Astrocyte of the cerebellum (primary cell): ENCODE data around the gene HSFX3.
"Not testable (repeated sequence)": the region's sequence is repeated elsewhere in the genome, so short reads cannot be mapped to it uniquely, and the experiment has no call there.

Experiments
- DNase-seq: peaks from one replicate; pipeline ENCODE4 v3.0.0-alpha.2; 2011; ENCODE audit warnings: low read depth
- H3K4me3 ChIP-seq: 2 replicates; pipeline ENCODE4 v1.5.1; 2011; ENCODE audit warnings: mild to moderate bottlenecking, low read depth, low read length, moderate library complexity
- CTCF ChIP-seq: IDR thresholded peaks from 2 replicates; pipeline ENCODE4 v1.5.1; 2012; ENCODE audit warnings: low read length, low read depth, moderate library complexity, mild to moderate bottlenecking; ENCODE audit errors: missing control alignments
- in situ Hi-C: cut with HindIII; loops from 2 replicates; pipeline ENCODE4 v1.10.0; 2017; ENCODE audit warnings: low sequenced_read_pairs

The HSFX3 gene

DNA sequence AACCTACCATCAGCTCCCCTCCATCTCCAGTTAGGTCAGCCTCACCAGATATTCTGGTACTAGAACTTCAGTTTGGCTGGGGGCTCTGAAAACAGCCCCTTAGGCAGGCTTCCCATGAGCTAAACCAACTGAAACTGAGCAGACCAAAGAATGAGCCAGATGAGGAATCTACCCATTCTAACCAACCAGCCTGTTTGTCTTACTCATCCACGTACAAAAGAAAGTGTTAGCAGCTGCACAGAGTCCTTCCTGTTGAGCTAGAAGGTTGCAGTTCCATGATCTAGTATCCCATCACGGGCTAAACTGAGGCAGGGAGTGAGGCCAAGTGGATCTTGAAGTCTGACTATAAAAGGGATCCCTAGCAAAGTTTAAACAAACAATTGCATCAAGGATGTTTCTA is 20.0 kb upstream of the HSFX3 start:
- no peak for TF ChIP-seq CTCF
- DNase-seq, result no peak
- H3K4me3 ChIP-seq, result no peak overlapping the region
- in situ Hi-C loops, result no loop called here

- H3K4me3 ChIP-seq, result no peak overlapping the region
- TF ChIP-seq CTCF, result no peak
- no peak for DNase-seq
- in situ Hi-C loops, result no loop called here
These were observed 19.1 kb upstream of the HSFX3 start for GRCh38 chrX:149568701-149569296.

GRCh38 chrX:149567621-149568417 is 18.1 kb upstream of the HSFX3 start:
- in situ Hi-C loops, result no loop called here
- no peak for DNase-seq
- H3K4me3 ChIP-seq, result no peak overlapping the region
- TF ChIP-seq CTCF, result no peak

GRCh38 chrX:149563359-149563758 is 13.6 kb upstream of the HSFX3 start:
- no peak for TF ChIP-seq CTCF
- DNase-seq, result no peak
- in situ Hi-C loops, result no loop called here
- no peak overlapping the region for H3K4me3 ChIP-seq

GRCh38 chrX:149555251-149555650 is 5.5 kb upstream of the HSFX3 start:
- in situ Hi-C loops, result not testable (repeated sequence)

DNA sequence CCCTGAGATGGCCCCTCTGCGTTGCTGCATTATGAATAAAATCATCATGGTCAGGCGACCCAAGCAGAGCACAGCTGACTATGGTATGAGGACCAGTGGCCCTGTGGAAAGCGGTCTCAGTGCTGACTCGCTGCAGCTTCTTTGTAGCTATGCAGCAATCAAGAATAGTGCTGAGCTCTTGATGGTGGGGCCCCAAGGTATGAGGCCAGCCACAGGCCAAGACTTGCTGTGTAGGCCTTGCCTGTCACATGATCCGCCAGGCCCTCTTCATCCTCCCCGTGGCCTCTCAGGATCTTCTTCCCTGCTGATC is 2.2 kb upstream of the HSFX3 start:
- DNase-seq, in situ Hi-C loops, H3K4me3 ChIP-seq: not testable (repeated sequence)

More at GRCh38 chrX:149555251-149555650, 5.5 kb upstream of the HSFX3 start:
- DNase-seq, H3K4me3 ChIP-seq: not testable (repeated sequence)

DNA sequence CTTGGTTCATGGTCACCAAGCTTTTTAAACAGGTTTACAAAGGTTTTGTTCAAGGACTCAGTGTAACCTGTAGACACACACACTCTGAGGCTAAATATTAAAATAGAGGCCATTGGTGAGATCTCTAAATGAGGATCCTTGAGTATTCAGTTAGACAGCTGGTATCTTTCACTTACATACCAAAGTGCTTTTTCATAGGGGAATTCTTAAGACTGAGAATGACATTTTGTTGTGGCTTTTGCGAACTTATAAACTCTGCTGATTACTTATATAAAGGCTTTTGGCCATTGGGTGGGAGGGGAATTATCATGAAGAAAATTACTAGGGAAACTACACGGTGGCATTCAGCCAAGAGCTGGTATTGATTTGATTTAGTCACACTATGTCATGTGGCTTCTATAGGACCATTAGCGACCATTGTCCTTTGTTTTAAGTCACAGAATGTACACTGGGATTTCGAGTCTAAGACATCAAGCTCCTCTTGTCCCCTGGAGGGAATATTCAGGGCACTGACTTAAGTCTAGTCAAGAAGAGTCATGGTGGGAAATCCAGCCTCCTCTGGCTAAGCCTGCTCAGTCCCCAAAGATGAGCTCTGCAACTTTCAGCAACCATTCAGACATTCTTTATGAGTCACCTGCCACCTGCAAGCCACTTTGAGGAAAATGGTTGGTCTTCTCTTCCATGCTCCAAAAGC is 1.7 kb upstream of the HSFX3 start:
- DNase-seq, in situ Hi-C loops, H3K4me3 ChIP-seq: not testable (repeated sequence)

DNA sequence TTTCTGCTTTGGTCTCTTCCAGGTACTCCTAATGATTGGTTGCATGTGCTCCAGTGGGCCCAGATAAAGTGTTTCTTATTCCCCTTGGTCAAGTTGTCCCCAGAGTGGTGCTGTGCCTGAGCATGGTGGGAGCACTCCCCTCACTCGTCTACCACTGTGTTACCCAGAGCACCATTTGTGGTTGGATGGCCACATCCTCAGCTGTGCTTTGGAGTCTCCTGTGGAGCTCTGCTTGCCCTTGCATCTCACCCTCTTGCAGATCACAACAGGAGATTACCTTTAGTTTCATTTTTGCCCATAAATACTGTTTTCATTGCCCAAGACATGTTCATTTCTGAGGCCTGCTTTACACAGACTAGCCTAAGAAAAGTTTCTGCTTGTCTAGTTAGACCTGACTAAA is 730 bp upstream of the HSFX3 start:
- DNase-seq, H3K4me3 ChIP-seq, in situ Hi-C loops: not testable (repeated sequence)

GRCh38 chrX:149547782-149548181 is 1.9 kb downstream of the HSFX3 start:
- DNase-seq, in situ Hi-C loops, H3K4me3 ChIP-seq: not testable (repeated sequence)

DNA sequence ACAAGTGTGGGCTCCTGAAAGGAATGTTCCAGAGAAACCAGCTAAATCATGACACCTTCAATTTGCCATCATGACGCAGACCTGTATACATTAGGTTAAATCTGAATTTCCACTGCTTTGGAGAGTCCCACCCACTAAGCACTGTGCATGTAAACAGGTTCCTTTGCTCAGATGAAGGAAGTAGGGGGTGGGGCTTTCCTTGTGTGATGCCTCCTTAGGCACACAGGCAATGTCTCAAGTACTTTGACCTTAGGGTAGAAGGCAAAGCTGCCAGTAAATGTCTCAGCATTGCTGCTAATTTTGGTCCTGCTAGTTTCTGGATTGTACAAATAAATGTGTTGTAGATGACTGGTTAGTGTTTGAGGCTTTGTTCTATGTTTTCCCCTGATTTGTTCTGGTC is 2.8 kb downstream of the HSFX3 start:
- DNase-seq, in situ Hi-C loops, H3K4me3 ChIP-seq: not testable (repeated sequence)

GRCh38 chrX:149545545-149546543 is 3.9 kb downstream of the HSFX3 start:
- DNase-seq, in situ Hi-C loops, H3K4me3 ChIP-seq: not testable (repeated sequence)
